ENCODE data around the gene USP43. TPM values are rescaled to one million over a fixed set of nuclear protein-coding genes. Genes with fewer than 3 reads are reported as not detected.
"Not testable (repeated sequence)": the region's sequence is repeated elsewhere in the genome, so short reads cannot be mapped to it uniquely, and the experiment has no call there.

USP43 gene
- total RNA-seq, 1 donor from 2014 or later = not detected

DNA sequence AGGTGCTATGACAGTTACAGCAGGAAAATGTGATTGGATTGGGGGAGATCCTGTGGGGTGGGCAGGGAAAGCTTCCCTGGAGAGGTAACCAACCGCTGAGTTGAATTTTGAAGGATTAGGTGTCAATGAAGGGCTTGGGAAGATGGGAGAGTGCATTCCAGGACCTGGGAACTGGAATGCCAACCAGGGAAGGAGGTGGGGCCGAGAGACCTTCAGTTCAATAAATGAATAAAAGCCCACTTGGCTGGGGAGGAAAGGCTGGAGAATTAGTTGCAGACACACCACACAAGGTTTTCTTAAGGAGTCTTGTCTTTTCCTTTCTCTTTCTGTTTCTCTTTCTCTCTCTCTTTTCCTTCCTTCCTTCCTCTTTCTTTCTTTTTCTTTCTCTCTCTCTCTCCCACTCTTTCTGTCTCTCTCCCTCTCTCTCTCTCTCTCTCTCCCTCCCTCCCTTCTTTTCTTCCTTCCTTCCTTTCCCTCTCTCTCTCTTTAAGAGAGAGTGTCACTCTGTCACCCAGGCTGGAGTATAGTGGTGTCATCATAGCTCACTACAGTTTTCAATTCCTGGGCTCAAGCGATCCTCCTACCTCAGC lies 3.3 kb downstream of the USP43 start:
- H3K27me3 ChIP-seq = peaks cover 45% of the 10 kb centered on the region
- H4K20me1 ChIP-seq (ENCODE audit: low read depth) = peaks cover 15% of the 10 kb centered on the region
- H3K27me3 Mint-ChIP-seq (ENCODE audit: insufficient read depth, low read depth) = peaks cover 24% of the 10 kb centered on the region
- H3K79me2 ChIP-seq (ENCODE audit: low read depth) = peaks cover 4% of the 10 kb centered on the region
- no peaks in the 10 kb centered on the region for H3K36me3 ChIP-seq
- TF ChIP-seq EZH2 (IDR thresholded peaks at IDR 0.05) = no peak
- TF ChIP-seq, protein P1, sequence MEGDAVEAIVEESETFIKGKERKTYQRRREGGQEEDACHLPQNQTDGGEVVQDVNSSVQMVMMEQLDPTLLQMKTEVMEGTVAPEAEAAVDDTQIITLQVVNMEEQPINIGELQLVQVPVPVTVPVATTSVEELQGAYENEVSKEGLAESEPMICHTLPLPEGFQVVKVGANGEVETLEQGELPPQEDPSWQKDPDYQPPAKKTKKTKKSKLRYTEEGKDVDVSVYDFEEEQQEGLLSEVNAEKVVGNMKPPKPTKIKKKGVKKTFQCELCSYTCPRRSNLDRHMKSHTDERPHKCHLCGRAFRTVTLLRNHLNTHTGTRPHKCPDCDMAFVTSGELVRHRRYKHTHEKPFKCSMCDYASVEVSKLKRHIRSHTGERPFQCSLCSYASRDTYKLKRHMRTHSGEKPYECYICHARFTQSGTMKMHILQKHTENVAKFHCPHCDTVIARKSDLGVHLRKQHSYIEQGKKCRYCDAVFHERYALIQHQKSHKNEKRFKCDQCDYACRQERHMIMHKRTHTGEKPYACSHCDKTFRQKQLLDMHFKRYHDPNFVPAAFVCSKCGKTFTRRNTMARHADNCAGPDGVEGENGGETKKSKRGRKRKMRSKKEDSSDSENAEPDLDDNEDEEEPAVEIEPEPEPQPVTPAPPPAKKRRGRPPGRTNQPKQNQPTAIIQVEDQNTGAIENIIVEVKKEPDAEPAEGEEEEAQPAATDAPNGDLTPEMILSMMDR (IDR thresholded peaks at IDR 0.05) = no peak
- no peak for TF ChIP-seq EZH2phosphoT487 (IDR thresholded peaks at IDR 0.05)
- no peak overlapping the region for H3K4me3 Mint-ChIP-seq
- H3K9me3 ChIP-seq (ENCODE audit: low read depth) = no peaks in the 10 kb centered on the region
- H3K4me2 ChIP-seq = peak overlapping the region; percentile 16
- no peak overlapping the region for H3K27ac ChIP-seq
- H2AFZ ChIP-seq (replicated peaks) = no peak overlapping the region
- no peaks in the 10 kb centered on the region for H3K9me3 Mint-ChIP-seq
- peaks cover 28% of the 10 kb centered on the region for H3F3A ChIP-seq (ENCODE audit: low read depth)
- no peak overlapping the region for H3K4me3 ChIP-seq
- H3K9ac ChIP-seq = no peak overlapping the region
- H3K36me3 Mint-ChIP-seq = no peaks in the 10 kb centered on the region
- DNase-seq (ENCODE audit: low spot score) = peak; percentile 50
- H3K27ac Mint-ChIP-seq = no peak overlapping the region
- H3K4me1 Mint-ChIP-seq = peaks cover 24% of the 10 kb centered on the region
- peaks cover 22% of the 10 kb centered on the region for H3K4me1 ChIP-seq

DNA sequence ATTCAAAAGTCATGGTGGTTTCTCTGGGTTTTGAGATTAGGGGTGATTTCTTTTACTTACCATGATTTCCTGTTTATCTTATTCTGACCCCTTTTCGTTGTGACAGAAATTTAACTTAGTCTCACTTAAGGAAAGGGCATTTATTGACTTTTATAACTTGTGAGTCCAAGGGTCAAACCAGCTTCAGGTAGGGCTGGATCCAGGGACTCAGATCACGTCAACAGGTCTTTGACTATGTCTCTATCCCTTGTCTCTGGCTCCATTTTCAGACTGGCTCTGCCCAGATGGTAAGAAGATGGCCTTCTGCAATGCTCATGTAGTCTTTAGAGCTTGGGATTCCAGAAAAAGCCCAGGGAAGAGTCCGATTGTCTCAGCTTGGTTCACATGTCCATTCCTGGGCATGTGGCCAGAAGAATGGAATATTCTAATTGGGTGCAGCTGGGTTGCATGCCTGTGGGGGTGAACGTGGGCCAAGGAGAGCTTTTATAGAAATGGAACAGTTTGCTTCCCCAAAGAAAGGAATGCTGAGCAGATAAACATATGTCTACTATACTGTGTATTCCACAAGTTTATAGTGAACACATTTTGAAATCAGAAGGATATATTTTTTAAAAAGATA lies 13.4 kb downstream of the USP43 start:
- H3K4me3 ChIP-seq = no peak overlapping the region
- H3K79me2 ChIP-seq (ENCODE audit: low read depth) = no peaks in the 10 kb centered on the region
- no peaks in the 10 kb centered on the region for H3K36me3 Mint-ChIP-seq
- no peak overlapping the region for H3K27ac ChIP-seq
- peaks cover 15% of the 10 kb centered on the region for H3K4me1 Mint-ChIP-seq
- no peaks in the 10 kb centered on the region for H3K4me1 ChIP-seq
- H3K4me2 ChIP-seq = no peak overlapping the region
- H3F3A ChIP-seq (ENCODE audit: low read depth) = no peaks in the 10 kb centered on the region
- no peaks in the 10 kb centered on the region for H3K9me3 Mint-ChIP-seq
- H3K27me3 Mint-ChIP-seq (ENCODE audit: insufficient read depth, low read depth) = peaks cover 3% of the 10 kb centered on the region
- H3K36me3 ChIP-seq = no peaks in the 10 kb centered on the region
- H3K9me3 ChIP-seq (ENCODE audit: low read depth) = no peaks in the 10 kb centered on the region
- no peaks in the 10 kb centered on the region for H3K27me3 ChIP-seq
- no peaks in the 10 kb centered on the region for H4K20me1 ChIP-seq (ENCODE audit: low read depth)
- no peak overlapping the region for H2AFZ ChIP-seq (replicated peaks)
- TF ChIP-seq, protein P1 (IDR thresholded peaks at IDR 0.05) = no peak
- TF ChIP-seq EZH2phosphoT487 (IDR thresholded peaks at IDR 0.05) (no peak), EZH2 (IDR thresholded peaks at IDR 0.05) (no peak)
- no peak overlapping the region for H3K9ac ChIP-seq
- no peak overlapping the region for H3K4me3 Mint-ChIP-seq
- DNase-seq (ENCODE audit: low spot score) = no peak
- H3K27ac Mint-ChIP-seq = no peak overlapping the region

DNA sequence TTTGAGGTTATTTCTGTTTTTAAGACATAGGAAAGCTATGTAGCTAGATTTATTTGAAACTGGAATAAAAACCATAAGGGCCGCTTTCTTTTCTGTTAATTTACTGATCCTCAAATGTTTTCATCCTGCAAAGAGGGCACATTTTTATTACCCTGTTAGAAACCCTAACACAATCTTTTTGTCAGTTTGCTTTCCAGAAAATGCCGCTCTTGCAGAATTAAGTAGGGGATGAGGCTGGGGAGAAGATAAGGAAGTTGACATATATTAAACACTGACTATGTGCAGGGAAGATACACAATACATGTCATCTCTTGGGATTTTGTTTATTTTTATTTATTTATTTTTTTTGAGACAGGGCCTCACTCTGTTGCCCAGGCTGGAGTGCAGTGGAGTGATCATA lies 15.7 kb downstream of the USP43 start:
- H3K27ac Mint-ChIP-seq = peak overlapping the region; percentile 53
- H3K9me3 ChIP-seq (ENCODE audit: low read depth) = no peaks in the 10 kb centered on the region
- DNase-seq (ENCODE audit: low spot score) = no peak
- no peak overlapping the region for H3K9ac ChIP-seq
- no peak overlapping the region for H3K4me2 ChIP-seq
- no peak overlapping the region for H2AFZ ChIP-seq (replicated peaks)
- H3K4me3 Mint-ChIP-seq = no peak overlapping the region
- H3K9me3 Mint-ChIP-seq = peaks cover 9% of the 10 kb centered on the region
- peaks cover 10% of the 10 kb centered on the region for H3K27me3 Mint-ChIP-seq (ENCODE audit: insufficient read depth, low read depth)
- peaks cover 5% of the 10 kb centered on the region for H3K36me3 Mint-ChIP-seq
- H3F3A ChIP-seq (ENCODE audit: low read depth) = no peaks in the 10 kb centered on the region
- H3K36me3 ChIP-seq = no peaks in the 10 kb centered on the region
- H3K4me3 ChIP-seq = no peak overlapping the region
- no peak overlapping the region for H3K27ac ChIP-seq
- no peaks in the 10 kb centered on the region for H3K79me2 ChIP-seq (ENCODE audit: low read depth)
- H3K4me1 Mint-ChIP-seq = peaks cover 15% of the 10 kb centered on the region
- H3K4me1 ChIP-seq = no peaks in the 10 kb centered on the region
- H3K27me3 ChIP-seq = no peaks in the 10 kb centered on the region
- TF ChIP-seq EZH2 (IDR thresholded peaks at IDR 0.05) (no peak), EZH2phosphoT487 (IDR thresholded peaks at IDR 0.05) (no peak)
- TF ChIP-seq, protein P1 (IDR thresholded peaks at IDR 0.05) = no peak
- no peaks in the 10 kb centered on the region for H4K20me1 ChIP-seq (ENCODE audit: low read depth)

DNA sequence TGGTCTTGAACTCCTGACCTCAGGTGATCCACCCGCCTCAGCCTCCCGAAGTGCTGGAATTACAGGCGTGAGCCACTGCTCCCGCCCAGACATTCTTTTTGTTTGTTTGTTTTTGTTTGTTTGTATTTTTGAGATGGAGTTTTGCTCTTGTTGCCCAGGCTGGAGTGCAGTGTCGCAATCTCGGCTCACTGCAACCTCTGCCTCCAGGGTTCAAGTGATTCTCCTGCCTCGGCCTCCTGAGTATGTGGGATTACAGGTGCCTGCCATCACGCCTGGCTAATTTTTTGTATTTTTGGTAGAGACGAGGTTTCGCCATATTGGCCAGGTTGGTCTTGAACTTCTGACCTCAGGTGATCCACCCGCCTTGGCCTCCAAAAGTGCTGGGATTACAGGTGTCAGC lies 18.2 kb downstream of the USP43 start:
- H3K4me3 ChIP-seq; H3K27ac ChIP-seq; H3K27me3 ChIP-seq; H3K9me3 Mint-ChIP-seq; H3K27me3 Mint-ChIP-seq (ENCODE audit: insufficient read depth, low read depth); DNase-seq (ENCODE audit: low spot score); H3K4me2 ChIP-seq; H3K27ac Mint-ChIP-seq; H3K4me1 ChIP-seq; H3K9ac ChIP-seq; H4K20me1 ChIP-seq (ENCODE audit: low read depth); H3F3A ChIP-seq (ENCODE audit: low read depth); H3K79me2 ChIP-seq (ENCODE audit: low read depth); H2AFZ ChIP-seq (replicated peaks); H3K36me3 Mint-ChIP-seq; H3K9me3 ChIP-seq (ENCODE audit: low read depth); H3K36me3 ChIP-seq; H3K4me3 Mint-ChIP-seq: not testable (repeated sequence)
- peaks cover 23% of the 10 kb centered on the region for H3K4me1 Mint-ChIP-seq

Data from neural progenitor cell (in vitro differentiated cells).